ENCODE results near the gene USP31. TPM values are rescaled to one million over a fixed set of nuclear protein-coding genes. Genes with fewer than 3 reads are reported as not detected.

USP31 gene
- total RNA-seq, 1 donor from 2014 or later, result 8.7 TPM

DNA sequence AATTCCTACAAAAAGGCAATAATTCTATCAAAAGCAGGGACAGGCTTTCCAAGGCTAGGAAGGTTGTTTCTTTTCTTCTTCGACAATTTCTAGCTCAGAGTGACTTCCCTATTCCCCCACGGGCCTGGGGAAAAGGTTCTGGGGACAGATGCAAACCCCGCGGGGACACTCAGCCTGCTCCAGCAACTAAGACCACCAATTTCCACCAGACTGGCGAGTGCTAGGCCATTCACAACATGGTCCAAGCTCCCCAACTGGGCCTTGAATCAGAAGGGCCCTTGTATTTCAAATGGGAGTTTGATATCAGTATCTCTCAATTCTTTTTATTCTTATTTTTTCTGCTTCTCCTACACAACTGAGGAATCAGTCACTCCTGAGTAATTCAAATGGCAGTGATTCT, 86.7 kb downstream of the USP31 start:
- no peak overlapping the region for H3K27ac Mint-ChIP-seq (ENCODE audit: unreplicated experiment)
- no peak for DNase-seq (ENCODE audit: low spot score)
- no peaks in the 10 kb centered on the region for H3K9me3 Mint-ChIP-seq (ENCODE audit: low read depth)
- peaks cover 8% of the 10 kb centered on the region for H3K4me1 Mint-ChIP-seq (ENCODE audit: low read depth)
- TF ChIP-seq CTCF (IDR thresholded peaks at IDR 0.05), result no peak
- H3K27me3 Mint-ChIP-seq (ENCODE audit: low read depth), result peaks cover 3% of the 10 kb centered on the region
- peaks cover 13% of the 10 kb centered on the region for H3K36me3 Mint-ChIP-seq (ENCODE audit: low read depth)
- no peak overlapping the region for H3K4me3 Mint-ChIP-seq (ENCODE audit: unreplicated experiment)

- peaks cover 7% of the 10 kb centered on the region for H3K9me3 Mint-ChIP-seq (ENCODE audit: low read depth)
- H3K4me1 Mint-ChIP-seq (ENCODE audit: low read depth), result peaks cover 8% of the 10 kb centered on the region
- no peak for TF ChIP-seq CTCF (IDR thresholded peaks at IDR 0.05)
- H3K27me3 Mint-ChIP-seq (ENCODE audit: low read depth), result peaks cover 3% of the 10 kb centered on the region
- DNase-seq (ENCODE audit: low spot score), result no peak
- H3K4me3 Mint-ChIP-seq (ENCODE audit: unreplicated experiment), result no peak overlapping the region
- no peak overlapping the region for H3K27ac Mint-ChIP-seq (ENCODE audit: unreplicated experiment)
- H3K36me3 Mint-ChIP-seq (ENCODE audit: low read depth), result peaks cover 6% of the 10 kb centered on the region
Observed at GRCh38 chr16:23061669-23062068, 87.6 kb downstream of the USP31 start.

DNA sequence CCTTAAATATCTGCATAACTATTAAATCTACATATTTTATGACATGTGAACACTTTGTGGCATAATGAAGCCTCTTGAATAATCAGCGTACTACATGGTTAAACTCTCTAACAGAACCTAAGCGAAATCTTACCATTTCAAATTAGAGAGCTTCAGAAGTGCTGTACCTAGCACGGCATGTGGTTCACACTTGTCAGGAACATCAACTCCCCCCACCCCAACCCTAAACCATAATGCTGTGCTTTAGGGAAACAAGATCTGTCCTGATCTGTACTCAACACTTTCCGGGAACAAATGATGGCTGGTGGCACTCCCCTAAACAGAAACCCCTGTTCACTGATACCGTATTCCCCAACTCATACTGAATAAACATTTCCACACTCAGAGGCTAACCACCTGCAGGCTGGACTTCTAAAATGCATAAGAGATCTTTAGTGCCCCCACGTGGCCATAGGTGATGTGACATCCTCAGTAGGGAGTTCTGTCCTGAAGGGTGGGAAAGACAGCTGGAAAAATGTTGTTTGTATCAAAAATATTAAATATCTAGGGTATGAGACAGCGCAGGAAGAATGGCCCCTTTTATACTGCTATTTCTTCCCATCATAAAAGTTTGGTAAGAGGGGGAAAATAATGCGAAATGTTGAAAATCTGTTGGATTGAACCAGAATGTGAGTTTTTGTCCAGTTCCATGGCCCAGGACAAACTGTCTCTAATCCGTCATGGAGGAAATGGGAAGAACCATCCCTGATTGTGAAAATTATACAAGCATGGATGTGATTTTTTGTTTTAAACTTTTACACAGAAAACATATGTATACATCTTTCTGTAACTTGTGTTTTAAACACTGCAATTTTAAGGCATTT, 88.6 kb downstream of the USP31 start:
- Mint-ChIP-seq H3K4me3 (ENCODE audit: unreplicated experiment) (no peak overlapping the region), H3K36me3 (ENCODE audit: low read depth) (peaks cover 2% of the 10 kb centered on the region), H3K4me1 (ENCODE audit: low read depth) (peaks cover 8% of the 10 kb centered on the region), H3K27ac (ENCODE audit: unreplicated experiment) (no peak overlapping the region), H3K27me3 (ENCODE audit: low read depth) (peaks cover 6% of the 10 kb centered on the region), H3K9me3 (ENCODE audit: low read depth) (peaks cover 8% of the 10 kb centered on the region)
- DNase-seq (ENCODE audit: low spot score), result no peak
- TF ChIP-seq CTCF (IDR thresholded peaks at IDR 0.05), result peak; percentile 92

DNA sequence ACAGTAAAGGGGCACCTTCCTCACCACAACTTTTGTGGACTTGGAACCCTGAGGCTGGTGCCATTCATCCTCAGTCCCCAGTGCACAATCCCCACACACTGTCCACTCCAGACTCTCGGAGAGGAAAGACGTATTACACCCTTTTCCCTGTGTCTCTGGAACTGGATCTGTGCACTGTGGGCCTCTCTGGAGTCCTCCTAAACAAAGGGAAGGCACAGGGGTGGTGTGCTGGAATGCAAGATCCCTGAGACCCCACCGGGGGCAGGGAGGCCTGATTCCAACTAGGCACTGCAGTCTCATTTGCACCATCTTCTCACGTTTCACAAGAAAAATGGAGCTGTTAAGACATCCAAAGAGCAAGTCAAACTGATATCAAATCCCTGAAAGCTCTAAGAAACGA, 89.8 kb downstream of the USP31 start:
- Mint-ChIP-seq H3K4me1 (ENCODE audit: low read depth) (peaks cover 8% of the 10 kb centered on the region), H3K36me3 (ENCODE audit: low read depth) (peaks cover 2% of the 10 kb centered on the region), H3K4me3 (ENCODE audit: unreplicated experiment) (no peak overlapping the region), H3K27me3 (ENCODE audit: low read depth) (peaks cover 6% of the 10 kb centered on the region), H3K27ac (ENCODE audit: unreplicated experiment) (no peak overlapping the region), H3K9me3 (ENCODE audit: low read depth) (peaks cover 11% of the 10 kb centered on the region)
- no peak for TF ChIP-seq CTCF (IDR thresholded peaks at IDR 0.05)
- DNase-seq (ENCODE audit: low spot score), result no peak

- Mint-ChIP-seq H3K4me3 (ENCODE audit: unreplicated experiment) (no peak overlapping the region), H3K9me3 (ENCODE audit: low read depth) (peaks cover 11% of the 10 kb centered on the region), H3K4me1 (ENCODE audit: low read depth) (peaks cover 8% of the 10 kb centered on the region), H3K36me3 (ENCODE audit: low read depth) (no peaks in the 10 kb centered on the region), H3K27ac (ENCODE audit: unreplicated experiment) (no peak overlapping the region), H3K27me3 (ENCODE audit: low read depth) (peaks cover 6% of the 10 kb centered on the region)
- no peak for DNase-seq (ENCODE audit: low spot score)
- no peak for TF ChIP-seq CTCF (IDR thresholded peaks at IDR 0.05)
Observed at GRCh38 chr16:23058576-23058975, 90.7 kb downstream of the USP31 start.
